ENCODE results near the gene OR5M3.

The OR5M3 gene

GRCh38 chr11:56473252-56473651 is at the start of gene OR5M3:
TSS of gene OR5M3 (minus strand) at chr11:56473352. CDS start at chr11:56470497, 2,855 bp downstream.
- FAIRE-seq: no peak

GRCh38 chr11:56522008-56522407 is 48.9 kb upstream of the OR5M3 start:
- DNase-seq (ENCODE audit: low spot score) (no peak), FAIRE-seq (no peak)

More at GRCh38 chr11:56473252-56473651, at the start of gene OR5M3:
- no peak for DNase-seq (ENCODE audit: low spot score)

GRCh38 chr11:56513280-56513679 is 40.1 kb upstream of the OR5M3 start:
- DNase-seq (ENCODE audit: low spot score) (no peak), FAIRE-seq (no peak)

GRCh38 chr11:56509439-56509838 is 36.3 kb upstream of the OR5M3 start:
- no peak for DNase-seq (ENCODE audit: low spot score)
- FAIRE-seq: no peak

GRCh38 chr11:56497010-56497409 is 23.9 kb upstream of the OR5M3 start:
- DNase-seq (ENCODE audit: low spot score) (no peak), FAIRE-seq (no peak)

GRCh38 chr11:56495117-56495516 is 22.0 kb upstream of the OR5M3 start:
- FAIRE-seq: no peak
- no peak for DNase-seq (ENCODE audit: low spot score)

GRCh38 chr11:56491270-56491669 is 18.1 kb upstream of the OR5M3 start, which contains the start of gene OR5M8:
TSS of gene OR5M8 (minus strand) at chr11:56491370. CDS start at chr11:56491370, 0 bp downstream.
- DNase-seq (ENCODE audit: low spot score) (no peak), FAIRE-seq (no peak)

- DNase-seq (ENCODE audit: low spot score) (no peak), FAIRE-seq (no peak)
These were observed 13.6 kb upstream of the OR5M3 start for GRCh38 chr11:56486801-56487200.

- DNase-seq (ENCODE audit: low spot score) (no peak), FAIRE-seq (no peak)
These were observed 1.6 kb upstream of the OR5M3 start for GRCh38 chr11:56474729-56475235.

GRCh38 chr11:56457076-56457475 is 16.1 kb downstream of the OR5M3 start:
- DNase-seq (ENCODE audit: low spot score): no peak
- FAIRE-seq: no peak

- no peak for FAIRE-seq
These were observed 19.6 kb downstream of the OR5M3 start for GRCh38 chr11:56453521-56453920.

More at GRCh38 chr11:56453521-56453920, 19.6 kb downstream of the OR5M3 start:
- no peak for DNase-seq (ENCODE audit: low spot score)
